OCI-M2 (cell line): Measurements from ENCODE around the gene IGFL1.
"Not testable (repeated sequence)": the region's sequence is repeated elsewhere in the genome, so short reads cannot be mapped to it uniquely, and the experiment has no call there.

Source experiments
- DNase-seq: peaks from one replicate; lab custom pipeline; 2025; ENCODE audit not compliant: unreplicated experiment; lab: John Stamatoyannopoulos, UW

The IGFL1 gene

DNA sequence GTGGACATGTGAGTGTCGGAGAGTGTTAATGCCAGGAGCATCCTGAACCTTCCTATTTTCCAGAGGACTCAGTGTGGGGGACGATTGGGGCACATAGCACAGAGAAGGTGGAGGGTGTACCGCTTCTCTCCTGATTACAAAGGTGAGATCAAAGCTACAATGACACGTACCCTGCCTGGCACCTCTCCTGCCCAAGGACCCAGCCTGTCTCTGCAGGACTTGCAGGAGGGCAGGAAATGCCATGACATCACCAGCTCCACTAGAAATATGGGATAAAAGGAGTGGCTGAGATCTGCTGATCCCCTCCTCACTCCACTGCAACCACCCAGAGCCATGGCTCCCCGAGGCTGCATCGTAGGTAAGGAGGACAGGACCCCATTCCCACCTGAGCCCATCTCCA lies at the start of gene IGFL1:
TSS of gene IGFL1 (plus strand) at position 301 of the 400 bp plus-strand sequence. CDS start at position 334, 33 bp downstream.
- no peak for DNase-seq

DNA sequence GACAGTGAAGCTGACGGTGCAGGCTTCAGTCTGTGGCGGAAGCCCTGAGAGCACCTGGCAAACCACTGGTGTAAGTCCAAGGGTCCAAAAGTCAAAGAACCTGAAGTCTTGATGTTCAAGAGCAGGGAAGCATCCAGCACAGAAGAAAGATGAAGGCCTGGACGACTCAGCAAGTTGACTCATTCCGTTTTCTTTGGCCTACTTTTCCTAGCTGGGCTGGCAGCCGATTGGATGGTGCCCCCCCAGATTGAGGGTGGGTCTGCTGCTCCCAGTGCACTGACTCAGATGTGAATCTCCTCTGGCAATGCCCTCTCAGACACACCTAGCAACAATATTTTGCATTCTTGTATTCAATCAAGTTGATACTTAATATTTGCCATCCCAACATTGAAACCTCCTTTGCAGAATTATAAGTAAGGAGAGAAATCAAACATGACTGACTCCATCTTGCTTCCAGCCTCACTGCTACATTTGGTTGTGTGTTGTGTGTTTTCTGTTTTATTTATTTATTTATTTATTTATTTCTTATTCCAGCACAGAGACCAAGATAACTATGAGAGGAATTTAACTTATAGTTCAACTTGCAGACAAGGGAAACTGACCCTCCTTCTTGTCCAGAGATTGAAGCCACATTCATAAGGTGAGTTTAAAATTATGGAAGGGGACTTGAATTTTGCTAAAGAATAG lies 48.7 kb upstream of the IGFL1 start:
- no peak for DNase-seq

DNA sequence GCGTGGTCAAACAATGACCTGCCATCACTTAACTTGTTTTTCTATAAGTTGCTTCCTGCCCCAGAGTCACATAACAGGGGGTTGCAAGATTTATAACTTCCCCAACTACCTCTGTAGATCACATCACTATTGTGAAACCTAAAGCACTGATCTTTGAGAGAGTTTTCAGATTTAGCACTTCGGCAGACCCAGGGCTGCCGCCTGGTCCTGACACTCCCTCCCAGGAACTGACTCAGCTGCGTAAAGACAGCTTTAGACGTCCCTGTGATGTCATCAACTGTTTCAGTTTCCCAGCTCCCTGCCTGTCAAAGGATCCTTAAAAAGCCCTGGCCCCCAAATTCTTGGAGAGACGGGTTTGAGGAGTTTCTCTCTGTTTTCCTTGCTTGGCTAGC lies 48.2 kb upstream of the IGFL1 start:
- no peak for DNase-seq

GRCh38 chr19:46182476-46182875 lies 47.1 kb upstream of the IGFL1 start:
- no peak for DNase-seq

DNA sequence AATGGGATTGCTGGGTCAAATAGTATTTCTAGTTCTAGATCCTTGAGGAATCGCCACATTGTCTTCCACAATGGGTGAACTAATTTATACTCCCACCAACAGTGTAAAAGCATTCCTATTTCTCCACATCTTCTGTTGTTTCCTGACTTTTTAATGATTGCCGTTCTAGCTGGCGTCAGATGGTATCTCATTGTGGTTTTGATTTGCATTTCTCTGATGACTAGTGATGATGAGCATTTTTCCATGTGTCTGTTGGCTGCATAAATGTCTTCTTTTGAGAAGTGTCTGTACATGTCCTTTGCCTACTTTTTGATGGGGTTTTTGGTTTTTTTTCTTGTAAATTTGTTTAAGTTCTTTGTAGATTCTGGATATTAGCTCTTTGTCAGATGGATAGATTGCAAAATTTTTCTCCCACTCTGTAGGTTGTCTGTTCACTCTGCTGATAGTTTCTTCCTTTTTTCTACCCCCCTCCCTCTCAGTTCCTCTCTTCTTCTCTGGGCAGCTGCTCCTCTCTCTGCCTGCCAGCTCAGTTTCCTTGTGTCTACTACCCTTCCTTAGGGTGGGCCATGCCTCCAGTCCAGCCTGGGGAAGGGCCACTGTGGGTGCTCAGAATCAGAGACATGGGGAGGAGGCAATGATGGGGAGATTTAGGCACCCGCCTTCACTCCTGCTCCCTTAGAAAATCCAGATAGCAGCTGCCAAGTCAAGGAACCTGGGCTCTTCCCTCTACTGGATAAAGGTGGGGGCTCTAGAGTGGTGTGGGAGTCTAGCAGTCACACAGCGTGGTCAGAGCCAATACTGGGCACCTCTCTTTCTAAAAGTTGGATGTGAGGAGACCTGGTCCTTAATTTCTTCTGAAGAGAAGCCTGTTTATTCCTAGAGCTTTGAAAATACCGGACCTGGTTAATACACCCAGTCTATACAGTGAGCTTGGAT lies 44.5 kb upstream of the IGFL1 start:
- not testable (repeated sequence) for DNase-seq

DNA sequence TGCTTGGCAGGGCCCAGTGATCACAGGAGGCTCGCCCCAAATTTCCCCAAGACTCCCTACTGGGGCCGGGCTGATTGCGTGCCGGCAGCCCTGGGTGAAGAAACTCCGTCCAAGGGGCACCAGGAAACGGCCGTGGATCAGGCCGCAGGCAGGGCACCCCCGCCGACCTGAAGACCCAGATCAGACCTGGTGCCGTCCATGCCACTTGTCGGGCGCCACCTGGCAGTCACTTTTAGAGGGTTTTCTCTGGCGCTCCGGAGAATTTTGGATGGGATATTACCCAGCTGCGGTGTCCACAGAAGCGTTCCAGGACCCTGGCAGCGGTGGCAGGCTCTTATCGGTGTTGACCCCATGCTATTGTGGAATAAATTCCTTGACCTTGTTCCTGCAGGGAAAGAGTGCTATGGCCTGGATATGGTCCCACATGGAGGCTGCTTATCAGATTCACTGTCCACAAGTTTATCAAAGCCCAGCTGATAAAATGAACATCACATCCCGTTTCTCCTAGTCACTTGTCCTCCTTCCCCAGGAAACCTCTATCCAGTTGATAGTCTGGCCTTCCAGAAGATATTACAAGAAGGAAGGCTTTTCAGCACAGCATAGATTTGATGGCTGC lies 43.3 kb upstream of the IGFL1 start:
- DNase-seq, result no peak

DNA sequence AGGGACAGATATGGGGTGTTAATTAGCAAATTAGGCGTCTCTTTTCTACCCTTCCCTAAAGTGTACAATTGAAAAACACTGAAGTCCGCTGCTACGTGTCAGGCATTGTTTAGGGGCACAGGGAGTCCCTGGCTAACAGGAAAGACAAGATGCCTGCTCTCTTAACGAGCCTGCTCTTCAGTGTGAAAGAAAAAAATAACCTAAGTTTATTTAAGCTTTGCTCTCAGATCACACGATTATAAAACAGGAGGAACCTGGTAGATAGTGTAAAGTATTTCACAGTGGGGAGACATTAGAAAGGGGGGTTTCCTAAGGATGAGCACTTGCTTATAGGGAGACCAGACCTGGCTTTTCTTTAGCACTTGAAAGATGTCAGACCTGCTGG lies 42.8 kb upstream of the IGFL1 start:
- no peak for DNase-seq

GRCh38 chr19:46189971-46190888 lies 39.3 kb upstream of the IGFL1 start:
- DNase-seq, result no peak

GRCh38 chr19:46191356-46191755 lies 38.2 kb upstream of the IGFL1 start:
- no peak for DNase-seq

DNA sequence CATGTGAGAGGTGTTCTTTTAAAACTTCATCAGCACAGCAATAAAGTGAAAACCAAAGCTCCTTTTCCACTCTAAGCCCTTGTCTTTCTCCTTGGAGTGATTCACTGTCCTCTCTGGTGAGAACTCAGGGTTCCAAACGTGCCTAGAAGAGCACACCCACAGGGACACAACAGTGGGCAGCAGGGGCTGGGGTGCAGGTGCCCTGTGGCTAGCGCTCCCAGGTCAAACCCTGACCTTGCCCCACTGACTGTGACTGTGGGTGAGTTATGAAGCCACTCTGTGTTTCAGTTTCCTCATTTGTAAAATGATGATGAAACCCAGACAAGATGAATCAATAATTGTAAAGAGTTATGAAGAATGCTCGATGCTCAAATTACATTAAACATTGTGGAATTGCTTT lies 37.6 kb upstream of the IGFL1 start:
- DNase-seq, result no peak

GRCh38 chr19:46192626-46192991 lies 36.9 kb upstream of the IGFL1 start:
- not testable (repeated sequence) for DNase-seq

DNA sequence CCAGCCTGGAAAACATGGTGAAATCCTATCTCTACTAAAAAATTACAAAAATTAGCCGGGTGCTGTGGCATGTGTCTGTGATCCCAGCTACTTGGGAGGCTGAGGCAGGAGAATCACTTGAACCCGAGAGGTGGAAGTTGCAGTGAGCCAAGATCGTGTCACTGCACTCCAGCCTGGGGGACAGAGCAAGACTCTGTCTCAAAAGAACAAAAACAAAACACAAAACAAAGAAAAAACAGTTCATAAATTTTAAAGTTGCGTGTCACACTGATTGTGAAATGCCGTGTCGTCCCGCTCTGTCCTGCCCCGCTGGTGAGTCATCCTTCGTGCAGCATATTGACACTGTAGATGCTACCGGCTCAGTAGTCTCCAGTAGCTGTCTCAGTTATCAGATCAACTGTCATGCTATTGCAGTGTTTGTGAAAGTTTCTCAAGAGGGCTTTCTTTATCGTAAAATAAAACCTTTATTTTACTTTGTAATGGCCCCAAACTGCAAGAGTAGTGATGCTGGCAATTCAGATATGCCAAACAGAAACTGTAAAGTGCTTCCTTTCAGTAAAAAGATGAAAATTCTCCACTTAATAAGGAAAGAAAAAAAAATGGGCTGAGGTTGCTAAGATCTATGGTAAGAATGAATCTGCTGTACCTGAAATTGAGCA lies 36.4 kb upstream of the IGFL1 start:
- peak; percentile 52 for DNase-seq

DNA sequence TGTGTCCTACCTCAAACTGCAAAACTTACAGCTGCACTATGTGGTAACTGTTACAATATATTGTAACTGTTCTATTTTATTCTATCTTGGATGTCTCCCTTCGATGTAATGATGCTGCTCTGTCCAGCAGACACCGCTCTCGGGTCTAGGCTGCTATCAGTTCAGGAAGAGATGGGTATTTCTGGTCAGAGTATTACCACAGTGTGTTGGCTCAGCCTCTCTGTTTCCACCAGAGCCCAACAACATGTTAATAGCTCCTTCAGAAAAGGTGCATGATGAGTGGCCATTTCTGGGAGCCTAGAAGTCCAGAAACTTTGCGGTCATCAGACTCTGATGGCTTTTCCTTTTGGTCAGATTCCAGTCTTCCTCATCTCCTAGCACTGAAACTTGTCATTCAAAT lies 35.9 kb upstream of the IGFL1 start:
- no peak for DNase-seq

DNA sequence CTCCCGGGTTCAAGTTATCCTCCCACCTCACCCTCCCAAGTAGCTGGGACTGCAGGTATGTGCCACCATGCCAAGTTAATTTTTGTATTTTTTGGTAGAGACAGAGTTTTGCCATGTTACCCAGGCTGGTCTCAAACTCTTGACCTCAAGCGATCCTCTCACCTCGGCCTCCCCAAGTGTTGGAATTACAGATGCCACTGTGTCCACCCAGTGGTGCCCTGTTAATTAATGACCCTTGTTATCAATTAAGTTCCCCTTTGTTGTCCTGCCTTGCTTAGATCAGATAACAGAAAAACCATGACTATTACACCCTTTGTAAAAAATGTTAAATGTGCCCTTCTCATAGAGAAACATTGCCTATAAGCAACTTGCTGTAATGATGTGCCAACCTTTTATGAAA lies 34.4 kb upstream of the IGFL1 start:
- no peak for DNase-seq

DNA sequence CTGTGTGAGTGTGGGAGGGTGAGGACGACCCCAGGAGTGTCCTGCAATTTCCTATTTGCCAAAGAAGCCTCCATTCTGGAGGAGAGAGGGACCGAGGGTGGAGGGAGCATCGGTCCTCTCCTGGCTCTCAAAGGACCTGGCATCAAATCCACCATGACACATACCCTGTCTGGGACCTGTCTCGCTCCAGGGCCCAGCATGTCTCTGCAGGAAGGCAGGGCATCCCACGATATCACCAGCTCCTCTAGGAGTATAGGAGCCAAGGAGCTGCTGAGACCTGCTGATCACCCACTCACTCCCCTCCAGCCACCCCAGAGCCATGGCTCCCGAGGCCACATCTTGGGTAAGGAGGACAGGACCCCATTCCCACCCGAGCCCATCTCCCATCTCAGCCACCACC lies 33.6 kb upstream of the IGFL1 start:
- not testable (repeated sequence) for DNase-seq

DNA sequence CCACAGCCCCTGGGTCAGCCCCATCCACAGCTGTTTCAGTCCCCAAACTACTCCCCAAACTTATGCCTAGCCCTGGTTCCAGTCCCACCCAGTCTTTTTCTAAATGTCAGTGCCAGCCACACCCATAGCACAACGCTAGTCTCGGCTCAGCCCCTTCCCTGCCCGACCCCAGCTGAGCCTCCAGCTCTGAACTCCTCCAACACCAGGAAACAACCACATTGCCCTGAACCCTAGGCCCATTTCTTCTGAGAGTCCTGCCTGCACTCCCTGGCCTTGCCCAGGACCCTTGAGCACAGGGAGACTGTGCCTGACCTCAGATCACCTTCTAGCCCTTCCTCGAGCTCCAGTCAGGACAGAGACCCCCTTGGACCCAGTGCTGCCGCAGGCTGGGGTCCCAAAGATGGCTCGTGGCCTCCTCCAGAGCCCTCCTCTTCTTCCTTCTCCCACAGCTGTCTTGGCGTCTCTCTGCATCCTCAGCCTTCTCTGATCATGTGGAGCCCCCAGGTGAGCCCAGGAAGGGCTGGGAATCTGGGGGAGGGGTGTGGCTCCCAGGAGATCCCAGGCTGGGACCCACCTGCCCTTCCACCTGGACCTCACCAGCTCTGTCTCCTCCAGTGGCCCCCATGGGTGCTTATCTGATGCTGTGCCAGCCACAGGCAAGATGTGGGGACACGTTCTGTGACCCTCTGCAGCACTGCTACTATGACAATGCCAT lies 33.0 kb upstream of the IGFL1 start:
- DNase-seq, result no peak

DNA sequence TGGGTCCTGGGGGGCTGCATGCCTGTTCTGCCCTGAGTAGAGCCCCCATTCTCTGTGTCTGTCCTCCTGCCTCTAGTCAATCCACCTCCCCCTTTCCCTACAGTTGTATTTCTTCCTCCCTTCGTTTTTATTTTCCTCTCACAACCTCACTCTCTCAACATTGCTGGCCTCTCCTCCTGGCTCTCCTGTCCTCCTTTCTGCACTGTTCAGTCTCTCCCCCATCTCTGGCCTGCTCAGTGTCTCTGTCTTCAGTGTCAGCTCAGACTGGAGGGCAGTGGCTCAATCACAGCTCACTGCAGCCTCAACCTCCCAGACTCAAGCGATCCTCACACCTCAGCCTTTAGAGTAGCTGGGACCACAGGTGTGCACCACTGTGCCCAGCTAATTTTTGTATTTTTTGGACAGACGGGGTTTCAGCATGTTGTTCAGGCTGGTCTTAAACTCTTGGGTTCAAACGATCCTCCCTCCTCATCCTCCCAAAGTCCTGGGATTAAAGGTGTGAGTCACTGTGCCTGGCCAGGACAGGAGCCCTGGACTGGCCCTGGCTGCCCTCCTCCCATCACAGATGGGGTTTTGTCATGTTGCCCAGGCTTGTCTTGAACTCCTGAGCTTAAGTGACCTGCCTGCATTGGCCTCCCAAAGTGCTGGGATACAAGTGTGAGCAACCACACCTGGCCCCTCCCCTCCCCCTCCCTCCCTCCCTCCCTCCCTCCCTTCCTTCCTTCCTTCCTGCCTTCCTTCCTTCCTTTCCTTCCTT lies 32.0 kb upstream of the IGFL1 start:
- DNase-seq, result no peak

- no peak for DNase-seq
These were observed 30.8 kb upstream of the IGFL1 start for GRCh38 chr19:46198756-46199155.
